ENCODE measurements around the gene DPY19L2.
"Not testable (repeated sequence)": the region's sequence is repeated elsewhere in the genome, so short reads cannot be mapped to it uniquely, and the experiment has no call there.

DNA sequence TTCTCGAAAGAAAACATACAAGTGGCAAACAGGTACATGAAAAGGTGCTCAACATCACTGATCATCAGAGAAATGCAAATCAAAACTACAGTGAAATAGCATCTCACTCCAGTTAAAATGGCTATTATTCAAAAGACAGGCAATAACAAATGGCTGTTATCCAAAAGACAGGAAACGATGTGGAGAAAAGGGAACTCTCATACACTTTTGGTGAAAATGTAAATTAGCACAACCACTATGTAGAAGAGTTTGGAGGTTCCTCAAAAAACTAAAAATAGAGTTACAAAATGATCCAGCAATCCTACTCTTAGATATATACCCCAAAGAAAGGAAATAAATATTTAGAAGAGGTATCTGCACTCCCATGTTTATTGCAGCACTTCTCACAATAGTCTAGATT is 90.7 kb downstream of the DPY19L2 start:
- not testable (repeated sequence) for TF ChIP-seq ZFX (CRISPR knock-in tag; IDR thresholded peaks at IDR 0.05; ENCODE audit: low read depth); ZNF773 (CRISPR knock-in tag; IDR thresholded peaks at IDR 0.05; ENCODE audit: borderline replicate concordance); ZBTB7B (CRISPR knock-in tag; IDR thresholded peaks at IDR 0.05); SP1 (IDR thresholded peaks at IDR 0.05); SP1 (CRISPR knock-in tag; IDR thresholded peaks at IDR 0.05); PHF20 (CRISPR knock-in tag; IDR thresholded peaks at IDR 0.05); EZH2 (conservative IDR thresholded peaks at IDR 0.05; ENCODE audit: low read depth, low read length); NFYB (CRISPR knock-in tag; IDR thresholded peaks at IDR 0.05); SRF (IDR thresholded peaks at IDR 0.05; ENCODE audit: low read depth, low read length); MAZ (IDR thresholded peaks at IDR 0.05; ENCODE audit: borderline replicate concordance, low read depth, low read length); MAZ (CRISPR knock-in tag; IDR thresholded peaks at IDR 0.05; ENCODE audit: low read depth)
- TF ChIP-seq, protein P1, sequence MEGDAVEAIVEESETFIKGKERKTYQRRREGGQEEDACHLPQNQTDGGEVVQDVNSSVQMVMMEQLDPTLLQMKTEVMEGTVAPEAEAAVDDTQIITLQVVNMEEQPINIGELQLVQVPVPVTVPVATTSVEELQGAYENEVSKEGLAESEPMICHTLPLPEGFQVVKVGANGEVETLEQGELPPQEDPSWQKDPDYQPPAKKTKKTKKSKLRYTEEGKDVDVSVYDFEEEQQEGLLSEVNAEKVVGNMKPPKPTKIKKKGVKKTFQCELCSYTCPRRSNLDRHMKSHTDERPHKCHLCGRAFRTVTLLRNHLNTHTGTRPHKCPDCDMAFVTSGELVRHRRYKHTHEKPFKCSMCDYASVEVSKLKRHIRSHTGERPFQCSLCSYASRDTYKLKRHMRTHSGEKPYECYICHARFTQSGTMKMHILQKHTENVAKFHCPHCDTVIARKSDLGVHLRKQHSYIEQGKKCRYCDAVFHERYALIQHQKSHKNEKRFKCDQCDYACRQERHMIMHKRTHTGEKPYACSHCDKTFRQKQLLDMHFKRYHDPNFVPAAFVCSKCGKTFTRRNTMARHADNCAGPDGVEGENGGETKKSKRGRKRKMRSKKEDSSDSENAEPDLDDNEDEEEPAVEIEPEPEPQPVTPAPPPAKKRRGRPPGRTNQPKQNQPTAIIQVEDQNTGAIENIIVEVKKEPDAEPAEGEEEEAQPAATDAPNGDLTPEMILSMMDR (CRISPR knock-in tag; IDR thresholded peaks at IDR 0.05): not testable (repeated sequence)
- TF ChIP-seq, protein P2, sequence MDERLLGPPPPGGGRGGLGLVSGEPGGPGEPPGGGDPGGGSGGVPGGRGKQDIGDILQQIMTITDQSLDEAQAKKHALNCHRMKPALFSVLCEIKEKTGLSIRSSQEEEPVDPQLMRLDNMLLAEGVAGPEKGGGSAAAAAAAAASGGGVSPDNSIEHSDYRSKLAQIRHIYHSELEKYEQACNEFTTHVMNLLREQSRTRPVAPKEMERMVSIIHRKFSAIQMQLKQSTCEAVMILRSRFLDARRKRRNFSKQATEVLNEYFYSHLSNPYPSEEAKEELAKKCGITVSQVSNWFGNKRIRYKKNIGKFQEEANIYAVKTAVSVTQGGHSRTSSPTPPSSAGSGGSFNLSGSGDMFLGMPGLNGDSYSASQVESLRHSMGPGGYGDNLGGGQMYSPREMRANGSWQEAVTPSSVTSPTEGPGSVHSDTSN (CRISPR knock-in tag; IDR thresholded peaks at IDR 0.05): not testable (repeated sequence)
